A549 treated with GW870086 at 1 μM for 4 hours (cell line): Measurements from ENCODE around the gene PON2. TPM values are rescaled to one million over a fixed set of nuclear protein-coding genes. Genes with fewer than 3 reads are reported as not detected.

Experiments used
- total RNA-seq: library from RNA; stranded (reverse); fragments of 200-300 nt; extraction: Qiagen RNA extraction; gene quantifications from 5 replicates; pipeline ENCODE4 v1.2.3, GENCODE V29; 2022; ENCODE audit warnings: low read depth

Gene PON2
- 312 to 385 TPM (median 364 TPM) in 5 replicates for total RNA-seq

GRCh38 chr7:95434557-95435421 is at the start of gene PON2:
Gene PON2, minus strand, starts transcription at chr7:95435028. Its CDS starts 77 bp downstream, at chr7:95434951.

GRCh38 chr7:95396136-95397032 is 38.4 kb downstream of the PON2 start, which contains the start of gene PON3:
Gene PON3, minus strand, starts transcription at chr7:95396375. Its CDS starts 25 bp downstream, at chr7:95396350.

Other genes with a start within 250 kb of the PON2 start
- 0.64 to 1.1 TPM (median 0.80 TPM) in 5 replicates for gene PON1, start 110.5 kb downstream of the PON2 start, total RNA-seq
- gene PON3, start 38.7 kb downstream of the PON2 start, total RNA-seq: 30.6 to 38.5 TPM (median 36.6 TPM) in 5 replicates
- gene ASB4, start 50.9 kb upstream of the PON2 start, total RNA-seq: 0.14 to 0.37 TPM (median 0.22 TPM) in 5 replicates
- gene PDK4, start 161.5 kb upstream of the PON2 start, total RNA-seq: 6.8 to 10.4 TPM (median 10.3 TPM) in 5 replicates